ENCODE results near the gene FFAR3.
"Not testable (repeated sequence)": the region's sequence is repeated elsewhere in the genome, so short reads cannot be mapped to it uniquely, and the experiment has no call there.

Gene FFAR3

GRCh38 chr19:35373492-35373891 lies 15.2 kb downstream of the FFAR3 start:
- H3K27me3 Mint-ChIP-seq (ENCODE audit: low read depth), result peaks cover 9% of the 10 kb centered on the region
- no peaks in the 10 kb centered on the region for H3K36me3 Mint-ChIP-seq (ENCODE audit: low read depth)
- no peak for TF ChIP-seq CTCF (IDR thresholded peaks at IDR 0.05; ENCODE audit: unreplicated experiment in 3 of 3)
- no peaks in the 10 kb centered on the region for H3K9me3 Mint-ChIP-seq
- H3K4me3 Mint-ChIP-seq, result no peak overlapping the region
- H3K27ac Mint-ChIP-seq, result no peak overlapping the region
- H3K4me1 Mint-ChIP-seq, result no peaks in the 10 kb centered on the region

GRCh38 chr19:35374031-35374430 lies 15.8 kb downstream of the FFAR3 start:
- H3K27me3 Mint-ChIP-seq (ENCODE audit: low read depth); H3K36me3 Mint-ChIP-seq (ENCODE audit: low read depth); H3K4me1 Mint-ChIP-seq; H3K9me3 Mint-ChIP-seq; H3K4me3 Mint-ChIP-seq; H3K27ac Mint-ChIP-seq: not testable (repeated sequence)

- Mint-ChIP-seq H3K4me1 (no peaks in the 10 kb centered on the region), H3K4me3 (no peak overlapping the region), H3K27me3 (ENCODE audit: low read depth) (peaks cover 16% of the 10 kb centered on the region), H3K9me3 (no peaks in the 10 kb centered on the region), H3K36me3 (ENCODE audit: low read depth) (no peaks in the 10 kb centered on the region), H3K27ac (no peak overlapping the region)
- TF ChIP-seq CTCF (IDR thresholded peaks at IDR 0.05; ENCODE audit: unreplicated experiment in 3 of 3), result no peak
Measured at GRCh38 chr19:35375505-35376307, 17.4 kb downstream of the FFAR3 start.

GRCh38 chr19:35377656-35378055 lies 19.4 kb downstream of the FFAR3 start:
- peaks cover 17% of the 10 kb centered on the region for H3K27me3 Mint-ChIP-seq (ENCODE audit: low read depth)
- TF ChIP-seq CTCF (IDR thresholded peaks at IDR 0.05; ENCODE audit: unreplicated experiment in 3 of 3), result no peak
- no peaks in the 10 kb centered on the region for H3K36me3 Mint-ChIP-seq (ENCODE audit: low read depth)
- no peaks in the 10 kb centered on the region for H3K4me1 Mint-ChIP-seq
- H3K27ac Mint-ChIP-seq, result no peak overlapping the region
- H3K9me3 Mint-ChIP-seq, result no peaks in the 10 kb centered on the region
- no peak overlapping the region for H3K4me3 Mint-ChIP-seq

GRCh38 chr19:35378356-35378755 lies 20.1 kb downstream of the FFAR3 start:
- H3K36me3 Mint-ChIP-seq (ENCODE audit: low read depth), result no peaks in the 10 kb centered on the region
- H3K4me3 Mint-ChIP-seq, result no peak overlapping the region
- H3K27me3 Mint-ChIP-seq (ENCODE audit: low read depth), result peaks cover 17% of the 10 kb centered on the region
- H3K4me1 Mint-ChIP-seq, result no peaks in the 10 kb centered on the region
- peaks cover 3% of the 10 kb centered on the region for H3K9me3 Mint-ChIP-seq
- TF ChIP-seq CTCF (IDR thresholded peaks at IDR 0.05; ENCODE audit: unreplicated experiment in 3 of 3), result no peak
- H3K27ac Mint-ChIP-seq, result no peak overlapping the region

GRCh38 chr19:35379545-35379944 lies 21.3 kb downstream of the FFAR3 start:
- peaks cover 17% of the 10 kb centered on the region for H3K27me3 Mint-ChIP-seq (ENCODE audit: low read depth)
- not testable (repeated sequence) for H3K4me1 Mint-ChIP-seq; H3K27ac Mint-ChIP-seq; H3K9me3 Mint-ChIP-seq; H3K4me3 Mint-ChIP-seq; H3K36me3 Mint-ChIP-seq (ENCODE audit: low read depth)

- peaks cover 17% of the 10 kb centered on the region for H3K27me3 Mint-ChIP-seq (ENCODE audit: low read depth)
- no peak overlapping the region for H3K27ac Mint-ChIP-seq
- no peak overlapping the region for H3K4me3 Mint-ChIP-seq
- H3K4me1 Mint-ChIP-seq, result no peaks in the 10 kb centered on the region
- H3K9me3 Mint-ChIP-seq, result peaks cover 6% of the 10 kb centered on the region
- TF ChIP-seq CTCF (IDR thresholded peaks at IDR 0.05; ENCODE audit: unreplicated experiment in 3 of 3), result no peak
- no peaks in the 10 kb centered on the region for H3K36me3 Mint-ChIP-seq (ENCODE audit: low read depth)
Measured at GRCh38 chr19:35379992-35380391, 21.7 kb downstream of the FFAR3 start.
